Effector CD4-positive, alpha-beta T cell (primary cell): ENCODE measurements around the gene CTTNBP2NL.
"Not testable (repeated sequence)": the region's sequence is repeated elsewhere in the genome, so short reads cannot be mapped to it uniquely, and the experiment has no call there.

Experiments used
- DNase-seq: peaks from one replicate; pipeline ENCODE4 v3.0.0-alpha.2; 2020

Gene CTTNBP2NL

DNA sequence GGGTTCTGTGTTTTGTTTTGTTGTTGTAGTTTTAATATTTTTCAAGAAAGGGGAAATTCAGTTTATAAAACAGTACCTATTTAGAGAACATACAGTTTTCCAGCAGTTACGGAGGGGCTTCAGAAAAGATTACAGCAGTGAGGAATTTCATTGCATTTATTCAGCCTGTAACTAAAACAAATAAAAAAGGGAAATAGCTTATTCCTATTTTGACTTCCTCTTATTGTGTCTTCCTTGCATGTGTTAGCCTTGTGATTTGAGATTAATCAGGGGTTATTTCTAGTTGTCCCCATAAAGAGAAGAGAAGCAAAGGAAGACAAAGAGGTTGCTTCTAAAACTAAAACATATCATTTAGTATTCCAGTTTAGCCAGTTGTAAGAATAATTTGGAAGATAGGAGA is 35.0 kb downstream of the CTTNBP2NL start:
- no peak for DNase-seq

DNA sequence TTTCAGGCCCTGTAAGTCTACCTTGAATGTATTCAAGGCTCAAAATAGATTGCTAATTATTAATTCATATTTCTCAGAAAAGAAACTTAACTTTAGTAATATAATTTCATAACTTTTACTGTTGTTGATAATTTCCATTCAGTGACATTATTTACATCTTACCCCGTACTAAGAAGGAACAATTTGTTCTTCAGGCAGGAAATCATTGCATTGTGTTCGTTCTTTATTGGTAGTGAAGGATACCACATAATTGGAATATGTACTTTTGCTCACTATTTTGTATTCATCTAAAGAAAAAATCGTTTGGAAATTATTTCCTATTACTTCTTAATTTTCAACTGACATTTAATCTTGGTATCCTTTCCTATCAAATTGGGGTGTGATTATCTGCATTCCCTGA is 39.4 kb downstream of the CTTNBP2NL start:
- no peak for DNase-seq

DNA sequence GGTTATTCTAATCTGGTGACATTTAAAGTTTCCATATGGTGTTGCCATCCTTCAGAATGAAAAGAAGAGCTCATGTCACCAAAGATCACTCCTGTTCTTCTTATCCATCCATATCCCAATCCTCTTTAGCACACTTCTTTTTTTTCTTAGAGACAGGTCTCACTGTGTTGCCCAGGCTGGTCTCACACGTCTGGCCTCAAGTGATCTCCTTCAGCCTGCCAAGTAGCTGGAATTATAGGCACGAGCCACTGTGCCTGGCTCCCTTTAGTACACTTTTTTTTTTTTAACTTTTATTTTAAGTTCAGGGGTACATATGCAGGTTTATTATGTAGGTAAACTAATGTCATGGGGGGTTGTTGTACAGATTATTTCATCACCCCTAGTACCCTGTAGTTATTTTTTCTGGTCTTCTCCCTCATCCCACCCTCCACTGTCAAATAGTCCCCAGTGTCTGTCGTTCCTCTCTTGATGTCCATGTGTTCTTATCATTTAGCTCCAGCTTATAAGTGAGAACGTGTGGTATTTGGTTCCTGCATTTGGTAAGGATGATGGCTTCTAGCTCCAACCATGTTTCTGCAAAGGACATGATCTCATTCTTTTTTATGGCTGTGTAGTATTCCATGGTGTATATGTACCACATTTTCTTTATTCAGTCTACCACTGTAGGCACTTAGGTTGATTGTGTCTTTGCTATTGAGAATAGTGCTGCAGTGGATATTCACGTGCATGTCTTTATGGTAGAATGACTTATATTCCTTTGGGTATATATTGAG is 40.6 kb downstream of the CTTNBP2NL start:
- no peak for DNase-seq

DNA sequence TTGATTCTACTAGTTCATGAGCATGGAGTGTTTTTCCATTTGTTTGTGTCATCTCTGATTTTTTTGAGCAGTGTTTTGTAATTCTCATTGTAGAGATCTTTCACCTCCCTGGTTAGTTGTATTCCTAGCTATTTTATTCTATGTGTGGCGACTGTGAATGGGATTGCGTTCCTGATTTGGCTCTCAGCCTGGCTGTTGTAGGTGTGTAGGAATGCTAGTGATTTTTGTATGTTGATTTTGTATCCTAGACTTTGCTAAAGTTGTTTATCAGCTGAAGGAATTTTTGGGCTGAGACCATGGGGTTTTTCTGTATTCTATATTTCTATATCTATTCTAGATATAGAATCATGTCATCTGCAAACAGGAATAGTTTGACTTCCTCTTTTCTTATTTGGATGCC is 42.1 kb downstream of the CTTNBP2NL start:
- DNase-seq = not testable (repeated sequence)

DNA sequence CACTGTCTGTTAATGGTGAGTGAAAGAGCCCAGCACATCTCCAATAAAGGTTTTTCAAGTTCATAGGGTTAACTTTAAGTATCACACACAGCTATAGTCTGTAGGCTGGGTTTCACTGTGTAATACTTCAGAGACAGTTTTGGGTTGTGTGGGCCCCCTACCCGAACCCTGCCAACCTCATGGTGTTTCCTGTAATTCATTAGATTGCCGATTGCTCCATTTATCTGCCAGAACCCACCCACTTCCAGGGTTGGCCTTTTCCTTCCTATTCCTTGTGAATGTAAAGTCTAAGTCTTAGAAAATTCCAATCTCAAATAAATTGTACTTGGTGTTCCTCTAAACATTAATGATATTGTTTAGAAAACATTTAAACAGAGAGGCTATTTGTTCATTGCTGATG is 43.6 kb downstream of the CTTNBP2NL start:
- no peak for DNase-seq

DNA sequence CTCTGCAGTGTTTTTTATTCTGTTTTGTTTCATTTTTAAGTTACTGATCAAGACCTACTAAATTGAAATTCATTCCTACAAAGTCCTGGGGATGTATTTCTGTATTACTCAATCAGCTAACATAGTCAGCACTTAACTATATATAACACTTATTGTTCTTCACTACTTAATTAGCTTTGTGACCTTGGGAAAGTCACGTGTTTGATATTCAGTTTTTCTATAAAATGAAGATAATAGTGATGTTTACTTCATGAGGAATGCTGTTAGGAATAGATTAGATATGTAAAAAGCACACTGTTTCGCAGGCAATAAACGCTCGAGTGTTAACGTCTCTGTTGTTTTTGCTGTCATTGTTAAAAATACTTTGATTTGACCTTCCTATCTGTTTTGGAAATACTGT is 44.6 kb downstream of the CTTNBP2NL start:
- DNase-seq = no peak

DNA sequence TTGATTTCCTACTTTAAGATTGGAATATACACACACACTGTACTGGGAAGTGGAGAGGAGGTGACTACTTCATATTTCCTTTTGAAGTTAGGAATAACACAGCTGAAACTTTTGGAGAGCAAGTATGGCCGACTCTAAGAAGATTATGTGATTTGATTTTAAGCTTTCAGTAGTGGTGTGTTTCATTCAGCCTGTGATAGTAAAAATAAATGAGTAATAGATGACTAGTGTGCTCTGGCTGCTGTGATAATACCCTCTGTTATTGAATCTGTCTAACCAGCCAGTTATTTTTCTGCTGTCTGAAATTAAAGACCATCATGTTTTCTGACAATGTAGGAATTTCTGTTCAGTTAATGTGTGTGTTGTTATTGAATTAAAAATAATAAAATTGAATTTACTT is 48.3 kb downstream of the CTTNBP2NL start:
- DNase-seq = no peak

DNA sequence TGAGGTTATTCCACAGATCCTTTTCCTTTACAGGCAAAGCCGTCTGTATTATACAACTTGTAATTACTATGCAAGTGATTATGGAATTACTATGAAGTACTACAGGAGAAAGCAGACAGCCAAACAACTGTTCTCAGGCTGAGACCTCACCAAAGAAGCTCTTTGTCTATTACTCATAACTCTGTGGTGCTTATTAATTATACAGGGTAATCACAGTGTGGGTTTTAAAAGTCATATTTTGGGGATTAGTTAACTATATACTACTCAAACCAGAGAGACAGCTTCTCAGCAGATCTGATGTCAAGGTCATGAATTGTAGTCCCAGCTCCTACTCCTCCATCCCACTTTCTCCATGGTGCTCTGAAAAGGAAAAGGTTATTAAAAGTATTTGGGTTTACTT is 49.6 kb downstream of the CTTNBP2NL start:
- DNase-seq = no peak

DNA sequence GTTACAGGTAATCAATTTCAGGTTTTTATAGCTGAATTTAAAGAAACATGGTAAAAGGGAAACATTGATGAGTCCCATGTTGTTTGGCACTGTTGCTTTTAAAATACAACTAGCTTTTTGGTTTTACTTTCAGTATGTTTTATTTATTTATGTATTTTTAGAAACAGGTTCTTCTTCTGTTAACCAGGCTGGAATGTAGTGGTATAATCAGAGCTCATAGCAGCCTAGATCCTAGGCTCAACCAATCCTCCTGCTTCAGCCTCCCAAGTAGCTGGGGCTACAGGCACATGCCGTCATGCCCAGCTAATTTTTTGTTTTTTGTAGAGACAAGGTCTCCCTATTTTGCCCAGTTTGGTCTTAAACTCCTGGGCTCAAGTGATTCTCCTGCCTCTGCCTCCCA is 50.4 kb downstream of the CTTNBP2NL start:
- DNase-seq = no peak

DNA sequence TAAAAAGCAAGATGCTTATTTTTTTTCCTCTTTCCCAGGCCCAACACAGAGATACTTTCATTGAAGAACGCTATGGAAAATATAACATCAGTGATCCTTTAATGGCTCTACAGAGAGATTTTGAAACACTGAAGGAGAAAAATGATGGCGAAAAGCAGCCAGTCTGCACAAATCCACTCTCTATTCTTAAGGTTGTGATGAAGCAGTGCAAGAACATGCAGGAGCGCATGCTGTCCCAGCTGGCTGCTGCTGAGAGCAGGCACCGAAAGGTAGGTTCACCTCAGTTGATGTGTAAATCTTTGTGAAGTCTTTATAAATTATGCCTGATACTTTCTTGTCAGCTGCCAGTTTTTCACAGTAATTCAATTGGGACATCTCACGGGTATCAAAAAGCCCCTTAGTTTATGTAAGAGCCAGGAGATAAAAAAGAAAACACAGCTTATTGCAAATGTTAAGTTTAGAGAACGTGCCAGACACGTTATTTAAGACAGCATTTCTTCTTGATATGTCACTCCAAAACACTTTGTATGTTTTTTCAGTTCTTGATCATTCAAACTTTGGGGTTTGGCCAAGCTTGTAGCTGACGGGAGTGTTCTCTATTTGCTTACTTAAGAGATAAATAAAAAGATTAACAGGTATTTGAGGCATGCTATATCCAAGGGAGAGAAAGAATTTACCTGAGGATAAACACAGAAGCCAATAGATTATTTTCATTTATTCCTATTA is 53.1 kb downstream of the CTTNBP2NL start:
- DNase-seq = no peak

DNA sequence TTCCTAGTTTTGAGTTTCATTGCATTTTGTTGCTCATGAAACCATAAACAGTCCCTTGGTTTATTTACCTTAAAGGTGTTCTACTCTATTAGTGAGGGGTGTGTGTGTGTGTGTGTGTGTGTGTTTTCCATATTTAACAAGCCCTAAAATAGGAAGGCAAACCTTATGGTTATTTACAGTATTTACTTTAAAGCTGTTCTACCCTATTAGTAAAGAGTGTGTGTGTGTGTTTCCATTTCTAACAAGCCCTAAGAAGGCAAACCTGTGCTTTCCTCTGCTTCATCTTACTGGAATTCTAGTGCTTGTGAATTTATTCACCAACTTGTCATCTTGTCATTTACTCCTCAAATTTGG is 53.6 kb downstream of the CTTNBP2NL start:
- no peak for DNase-seq

DNA sequence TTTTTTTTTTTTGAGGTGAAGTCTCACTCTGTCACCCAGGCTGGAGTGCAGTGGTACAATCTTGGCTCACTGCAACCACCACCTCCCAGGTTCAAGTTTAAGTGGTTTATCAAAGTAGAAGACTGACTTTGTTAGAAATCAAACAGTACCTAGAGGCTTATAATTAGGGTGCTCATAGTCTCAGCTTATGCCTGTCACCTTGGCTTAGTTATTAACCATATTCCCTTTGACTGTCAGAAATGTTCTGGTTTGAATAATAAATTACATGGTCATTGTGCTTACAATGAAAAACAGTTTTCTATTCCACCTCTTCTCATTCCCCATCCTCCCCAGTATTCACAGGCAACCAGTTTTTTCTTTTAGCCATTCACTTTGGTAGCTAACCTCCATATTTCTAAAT is 54.8 kb downstream of the CTTNBP2NL start:
- DNase-seq = no peak

DNA sequence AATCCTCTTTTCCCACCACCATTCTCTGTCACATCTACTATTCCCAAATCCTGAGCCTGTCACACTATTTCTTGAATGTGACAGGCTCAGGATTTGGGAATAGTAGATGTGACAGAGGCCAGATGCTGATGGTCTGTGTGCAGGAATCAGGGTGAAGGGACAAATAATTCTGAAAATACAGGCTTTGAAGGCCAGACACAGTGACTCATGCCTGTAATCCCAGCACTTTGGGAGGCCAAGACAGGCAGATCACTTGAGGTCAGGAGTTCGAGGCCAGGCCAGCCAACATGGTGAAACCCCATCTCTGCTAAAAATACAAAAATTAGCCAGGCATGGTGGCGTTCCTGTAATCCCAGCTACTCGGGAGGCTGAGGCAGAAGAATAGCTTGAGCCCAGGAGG is 55.3 kb downstream of the CTTNBP2NL start:
- DNase-seq = not testable (repeated sequence)

DNA sequence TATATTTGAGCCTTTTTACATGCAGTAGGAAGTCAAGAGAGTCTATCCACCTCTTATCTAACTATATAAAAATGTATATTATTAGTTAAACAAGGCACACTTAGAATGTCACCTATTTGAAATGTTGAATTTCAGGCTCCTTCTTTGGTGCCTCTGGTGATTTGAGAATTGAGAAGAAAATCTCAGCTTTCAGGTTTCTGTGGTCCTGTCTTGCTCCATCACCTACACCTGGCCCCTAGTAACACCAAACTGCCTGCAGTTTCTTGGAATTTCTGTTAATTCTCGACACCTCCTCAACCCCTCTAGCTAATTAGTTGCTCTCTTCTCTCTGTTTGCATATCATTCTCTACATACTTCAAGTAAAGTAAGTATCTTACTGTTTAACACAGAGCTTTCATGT is 57.9 kb downstream of the CTTNBP2NL start:
- no peak for DNase-seq

DNA sequence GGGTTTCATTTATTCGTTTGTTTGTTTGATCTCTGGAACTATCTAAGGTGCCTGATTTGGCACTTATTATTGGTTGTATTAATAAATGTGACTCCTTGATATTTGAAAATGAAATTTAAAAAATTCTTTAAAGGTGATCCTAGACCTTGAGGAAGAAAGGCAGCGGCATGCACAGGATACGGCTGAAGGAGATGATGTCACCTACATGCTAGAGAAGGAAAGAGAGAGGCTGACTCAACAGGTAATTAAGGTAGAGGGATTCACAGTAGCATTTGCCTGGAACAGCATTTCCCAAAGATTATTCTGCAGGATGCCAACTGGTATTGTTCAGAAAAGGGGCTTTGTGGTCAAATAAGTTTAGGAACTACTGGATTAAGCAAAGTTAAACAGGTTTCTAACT is 58.3 kb downstream of the CTTNBP2NL start:
- DNase-seq = no peak

DNA sequence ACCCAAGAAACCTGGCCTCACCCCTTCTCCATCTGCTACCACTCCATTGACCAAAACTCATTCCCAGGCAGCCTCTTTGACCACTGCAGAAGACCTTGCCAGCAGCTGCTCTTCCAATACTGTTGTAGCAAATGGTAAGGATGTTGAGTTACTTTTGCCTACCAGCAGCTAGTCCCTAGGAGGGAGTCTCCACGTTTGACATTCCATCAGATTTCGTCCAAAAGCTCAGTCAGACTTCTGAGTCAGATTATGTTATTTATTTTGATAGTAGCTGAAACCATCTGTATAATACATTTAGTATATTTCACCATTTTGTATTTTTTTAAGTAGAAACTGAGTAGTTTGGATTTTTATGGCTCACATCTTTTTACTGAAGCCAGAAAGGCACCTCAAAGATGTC is 61.2 kb downstream of the CTTNBP2NL start:
- DNase-seq = no peak

DNA sequence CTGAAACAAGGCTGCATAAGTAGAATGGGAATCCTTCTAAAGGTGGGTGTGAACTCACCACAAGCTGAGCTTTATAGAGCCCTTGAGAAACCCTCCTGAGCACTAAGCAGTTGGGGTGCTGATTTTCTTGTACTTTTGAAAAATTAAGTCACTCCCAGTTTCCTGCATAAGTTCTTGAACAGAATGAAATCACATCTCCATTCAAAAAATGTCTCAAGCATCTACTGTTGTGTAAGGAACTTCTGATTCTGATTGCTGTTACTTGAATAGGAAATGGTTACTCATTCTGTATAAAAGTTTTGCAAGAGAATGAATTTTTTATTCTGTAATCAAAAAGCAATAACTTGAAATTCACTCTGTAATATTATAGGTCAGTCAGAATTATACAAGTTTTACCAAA is 61.9 kb downstream of the CTTNBP2NL start:
- no peak for DNase-seq

DNA sequence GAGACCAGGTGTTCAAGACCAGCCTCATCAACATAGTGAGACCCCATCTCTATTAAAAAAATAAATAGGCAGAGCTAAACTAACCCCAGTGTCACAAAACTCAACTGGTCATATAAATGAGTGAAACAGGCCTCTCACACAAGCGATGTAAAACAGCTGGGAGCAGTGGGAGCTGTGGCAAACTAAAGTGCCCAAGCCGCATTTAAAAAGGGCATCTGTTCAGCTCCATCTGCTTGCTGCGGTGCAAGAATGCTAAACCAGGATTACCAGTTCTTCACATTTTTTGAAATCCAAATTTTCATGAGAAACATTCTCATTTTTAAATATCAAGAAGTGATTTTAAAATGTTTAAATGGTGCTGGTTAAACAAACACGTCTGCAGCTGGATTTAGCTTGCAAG is 62.7 kb downstream of the CTTNBP2NL start:
- no peak for DNase-seq

DNA sequence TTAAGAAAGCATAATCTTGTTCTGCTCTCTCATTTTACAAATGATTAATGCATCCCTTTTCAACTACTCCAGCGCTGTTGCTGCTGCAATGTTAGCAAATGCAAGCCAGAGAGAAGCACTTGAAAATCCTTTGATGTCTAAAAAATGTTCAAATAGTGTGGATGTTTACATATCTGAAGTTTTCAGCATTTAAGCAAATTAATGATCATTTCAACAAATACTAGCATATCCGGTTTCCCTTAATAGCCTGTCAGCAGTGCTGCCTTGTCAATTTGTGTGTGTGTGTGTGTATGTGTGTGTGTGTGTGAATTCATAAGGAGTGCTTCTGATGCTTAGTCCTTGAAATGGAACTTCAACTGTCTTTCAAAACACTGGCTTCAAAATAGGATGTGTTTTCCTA is 64.6 kb downstream of the CTTNBP2NL start:
- no peak for DNase-seq

DNA sequence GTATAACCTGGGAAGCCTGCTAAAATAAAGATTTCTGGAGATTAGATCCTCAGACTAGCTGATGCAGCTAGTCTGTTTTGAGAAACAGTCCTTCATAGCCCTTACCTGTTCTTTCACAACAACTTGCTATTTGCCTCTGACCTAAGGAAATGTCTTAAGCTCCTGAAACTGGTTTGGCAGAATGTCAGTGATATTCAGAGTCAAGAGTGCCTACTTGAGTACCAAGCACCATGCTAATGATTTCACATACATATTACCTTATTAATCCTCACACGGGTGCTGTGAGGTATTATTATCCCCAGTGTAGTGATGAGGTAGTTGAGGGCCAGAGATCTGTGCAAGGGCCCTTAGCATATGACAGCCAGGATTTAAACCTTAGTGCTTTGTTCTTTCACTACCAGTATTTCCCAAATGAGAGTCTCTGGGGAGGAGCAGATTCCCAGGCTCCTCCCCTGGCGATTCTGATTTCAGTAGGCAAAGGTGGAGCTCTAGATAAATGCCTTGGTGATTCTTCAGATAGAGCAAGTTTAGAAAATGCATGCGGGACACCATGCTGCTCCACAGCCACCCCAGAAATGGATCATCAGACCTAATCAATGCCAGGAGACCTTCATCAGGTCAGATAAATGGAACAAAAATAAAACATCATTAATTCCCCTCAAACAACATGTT is 65.3 kb downstream of the CTTNBP2NL start:
- no peak for DNase-seq

DNA sequence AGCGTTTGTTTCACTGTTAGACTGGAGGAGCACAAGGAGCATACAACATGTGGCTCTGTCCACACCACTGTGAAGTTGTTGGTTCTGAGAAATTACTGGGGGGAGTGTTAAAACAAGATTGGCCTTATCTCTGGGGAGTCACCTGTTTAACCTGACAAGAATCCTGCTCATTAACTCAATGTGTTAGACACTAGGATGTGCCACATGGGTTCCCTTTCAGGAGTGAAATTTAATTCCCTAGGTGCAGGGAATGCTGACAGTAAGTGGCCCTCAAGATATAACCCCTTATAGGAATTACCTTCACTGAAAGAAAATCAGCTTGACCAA is 66.9 kb downstream of the CTTNBP2NL start:
- DNase-seq = no peak

DNA sequence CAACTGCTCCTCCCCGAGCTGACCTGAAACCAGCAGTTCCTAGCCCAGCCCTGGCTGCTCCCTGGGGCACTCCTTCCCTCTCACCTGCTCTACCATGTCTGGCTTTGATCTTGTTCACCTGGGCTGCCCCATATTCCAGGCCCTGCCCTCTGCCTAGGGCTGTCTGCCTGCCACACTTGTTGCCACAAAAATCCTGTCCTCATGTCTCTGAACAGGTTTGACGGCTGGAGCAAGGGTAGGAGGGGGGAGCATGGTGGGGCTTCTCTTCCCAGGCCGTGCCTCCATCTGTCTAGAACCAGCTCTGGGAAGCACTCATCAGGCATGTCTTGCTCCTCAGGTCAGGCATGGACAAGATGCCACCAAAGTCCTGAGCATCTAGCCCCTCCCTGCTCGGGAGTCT is 68.5 kb downstream of the CTTNBP2NL start:
- DNase-seq = no peak

DNA sequence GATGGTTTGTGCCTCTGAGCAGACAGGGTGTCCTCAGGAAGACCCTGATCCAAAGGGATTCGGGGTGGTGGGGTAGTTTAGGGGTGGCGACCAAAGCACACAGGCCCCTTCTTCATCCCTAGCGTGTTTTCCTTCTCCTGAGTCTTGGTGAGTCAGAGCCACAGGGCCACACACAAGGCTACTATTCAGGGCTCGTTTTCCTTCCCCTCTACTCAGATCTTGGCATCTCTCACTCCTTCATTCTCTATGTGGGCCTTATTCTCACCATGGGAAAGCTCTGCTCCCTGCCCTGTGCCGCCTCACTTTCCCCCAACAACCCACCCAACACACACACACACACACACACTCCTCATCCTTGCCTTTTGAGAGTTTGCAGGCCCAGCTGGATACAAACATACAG is 69.1 kb downstream of the CTTNBP2NL start:
- DNase-seq = no peak

DNA sequence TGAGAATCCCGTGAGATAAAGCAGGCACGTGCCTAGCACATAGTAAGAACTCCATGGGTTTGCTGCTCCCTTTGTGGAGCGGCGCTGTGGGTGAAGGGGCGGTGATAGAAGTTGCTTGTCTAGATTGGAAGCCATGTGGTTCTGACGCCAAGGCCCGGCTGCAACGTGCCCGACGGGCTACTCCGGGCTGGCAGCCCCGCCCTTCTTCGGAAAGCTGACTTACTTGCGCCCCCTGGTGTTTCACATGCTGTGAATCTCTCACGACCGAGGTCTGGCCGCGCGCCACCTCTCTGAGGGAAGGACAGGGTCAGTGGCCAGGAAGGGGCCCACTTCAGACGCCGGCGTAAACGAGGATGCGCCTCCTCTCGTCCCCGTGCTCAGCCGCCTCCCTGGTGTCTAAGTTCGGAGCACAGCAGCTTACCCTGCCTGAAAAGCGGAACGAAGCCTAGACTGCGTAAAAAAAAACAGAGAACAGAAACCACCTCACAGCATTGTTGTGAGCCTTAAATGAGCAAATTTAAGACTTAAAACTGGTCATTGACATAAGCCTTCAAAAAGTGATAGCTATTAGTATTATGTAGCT is 70.2 kb downstream of the CTTNBP2NL start:
- DNase-seq = peak; percentile 80
